Osteoblast (primary cell): ENCODE data around the gene TEX52. TPM values are rescaled to one million over a fixed set of nuclear protein-coding genes. Genes with fewer than 3 reads are reported as not detected.

ENCODE experiments used
- DNase-seq: peaks from one replicate; pipeline ENCODE4 v3.0.0; 2011; ENCODE audit warnings: low spot score, mixed read lengths; ENCODE audit not compliant: insufficient read length; ENCODE audit errors: missing footprints
- H2AFZ ChIP-seq: 2 replicates; pipeline ENCODE4 v1.6.0; 2011; ENCODE audit warnings: mild to moderate bottlenecking, low read length
- H3K27ac ChIP-seq: 2 replicates; pipeline ENCODE4 v1.5.1; 2011; ENCODE audit warnings: mild to moderate bottlenecking, low read depth, low read length, moderate library complexity
- H3K27me3 ChIP-seq: 2 replicates; pipeline ENCODE4 v1.6.0; 2012; ENCODE audit warnings: mild to moderate bottlenecking, control low read depth, inconsistent platforms, low read length, moderate library complexity; ENCODE audit not compliant: insufficient read depth
- H3K36me3 ChIP-seq: 2 replicates; pipeline ENCODE4 v1.5.1; 2011; ENCODE audit warnings: mild to moderate bottlenecking, low read length, control low read depth, moderate library complexity; ENCODE audit not compliant: insufficient read depth
- H3K4me1 ChIP-seq: 2 replicates; pipeline ENCODE4 v1.5.1; 2011; ENCODE audit warnings: mild to moderate bottlenecking, low read length, control low read depth, moderate library complexity; ENCODE audit not compliant: insufficient read depth
- H3K4me2 ChIP-seq: 2 replicates; pipeline ENCODE4 v1.6.0; 2011; ENCODE audit warnings: mild to moderate bottlenecking, low read length; ENCODE audit not compliant: insufficient read depth
- H3K4me3 ChIP-seq: fragments of 200-600 bp; sonication (generic); 3 replicates; pipeline ENCODE4 v1.5.1; 2012; ENCODE audit warnings: mild to moderate bottlenecking, low read length, inconsistent platforms; ENCODE audit not compliant: insufficient read depth
- H3K79me2 ChIP-seq: 2 replicates; pipeline ENCODE4 v1.6.0; 2012; ENCODE audit warnings: mild to moderate bottlenecking, low read length, control low read depth, inconsistent platforms; ENCODE audit not compliant: insufficient read depth
- H3K9me3 ChIP-seq: 2 replicates; pipeline ENCODE4 v1.5.1; 2011; ENCODE audit warnings: low read depth, low read length, control low read depth
- H4K20me1 ChIP-seq: 2 replicates; pipeline ENCODE4 v1.6.0; 2012; ENCODE audit warnings: mild to moderate bottlenecking, low read length, control low read depth; ENCODE audit not compliant: insufficient read depth
- total RNA-seq: library from RNA; depleted of rRNA; stranded (reverse); fragments of >200 nt; gene quantifications from 2 replicates; pipeline ENCODE4 v1.2.3, GENCODE V29; 2012
- TF ChIP-seq, protein P1 (sequence below): IDR thresholded peaks from 2 replicates; pipeline ENCODE4 v1.5.1; 2011; ENCODE audit warnings: mild to moderate bottlenecking, low read depth, low read length, moderate library complexity; ENCODE audit errors: extremely low read depth

TEX52 gene
- total RNA-seq, 1 donor = not detected

DNA sequence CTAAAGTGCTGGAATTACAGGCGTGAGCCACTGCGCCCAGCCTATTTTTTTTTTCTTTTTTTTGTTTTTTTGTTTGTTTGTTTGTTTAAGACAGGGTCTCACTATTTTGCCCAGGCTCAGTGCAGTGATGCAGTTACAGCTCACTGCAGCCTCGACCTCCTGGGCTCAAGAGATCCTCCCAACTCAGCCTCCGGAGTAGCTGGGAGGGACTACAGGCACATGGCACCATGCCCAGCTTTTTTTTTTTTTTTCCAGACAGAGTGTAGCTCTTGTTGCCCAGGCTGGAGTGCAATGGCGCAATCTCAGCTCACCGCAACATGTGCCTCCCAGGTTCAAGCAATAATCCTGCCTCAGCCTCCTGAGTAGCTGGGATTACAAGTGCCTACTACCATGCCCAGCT is 50.1 kb downstream of the TEX52 start:
- Histone ChIP-seq H3K27me3 (no peaks in the 10 kb centered on the region), H4K20me1 (peaks cover 3% of the 10 kb centered on the region), H3K4me1 (peaks cover 24% of the 10 kb centered on the region), H2AFZ (no peak overlapping the region), H3K36me3 (peaks cover 28% of the 10 kb centered on the region), H3K9me3 (no peaks in the 10 kb centered on the region), H3K27ac (no peak overlapping the region), H3K4me3 (no peak overlapping the region), H3K79me2 (peaks cover 2% of the 10 kb centered on the region), H3K4me2 (no peak overlapping the region)
- TF ChIP-seq, protein P1, sequence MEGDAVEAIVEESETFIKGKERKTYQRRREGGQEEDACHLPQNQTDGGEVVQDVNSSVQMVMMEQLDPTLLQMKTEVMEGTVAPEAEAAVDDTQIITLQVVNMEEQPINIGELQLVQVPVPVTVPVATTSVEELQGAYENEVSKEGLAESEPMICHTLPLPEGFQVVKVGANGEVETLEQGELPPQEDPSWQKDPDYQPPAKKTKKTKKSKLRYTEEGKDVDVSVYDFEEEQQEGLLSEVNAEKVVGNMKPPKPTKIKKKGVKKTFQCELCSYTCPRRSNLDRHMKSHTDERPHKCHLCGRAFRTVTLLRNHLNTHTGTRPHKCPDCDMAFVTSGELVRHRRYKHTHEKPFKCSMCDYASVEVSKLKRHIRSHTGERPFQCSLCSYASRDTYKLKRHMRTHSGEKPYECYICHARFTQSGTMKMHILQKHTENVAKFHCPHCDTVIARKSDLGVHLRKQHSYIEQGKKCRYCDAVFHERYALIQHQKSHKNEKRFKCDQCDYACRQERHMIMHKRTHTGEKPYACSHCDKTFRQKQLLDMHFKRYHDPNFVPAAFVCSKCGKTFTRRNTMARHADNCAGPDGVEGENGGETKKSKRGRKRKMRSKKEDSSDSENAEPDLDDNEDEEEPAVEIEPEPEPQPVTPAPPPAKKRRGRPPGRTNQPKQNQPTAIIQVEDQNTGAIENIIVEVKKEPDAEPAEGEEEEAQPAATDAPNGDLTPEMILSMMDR = no peak
- no peak for DNase-seq

DNA sequence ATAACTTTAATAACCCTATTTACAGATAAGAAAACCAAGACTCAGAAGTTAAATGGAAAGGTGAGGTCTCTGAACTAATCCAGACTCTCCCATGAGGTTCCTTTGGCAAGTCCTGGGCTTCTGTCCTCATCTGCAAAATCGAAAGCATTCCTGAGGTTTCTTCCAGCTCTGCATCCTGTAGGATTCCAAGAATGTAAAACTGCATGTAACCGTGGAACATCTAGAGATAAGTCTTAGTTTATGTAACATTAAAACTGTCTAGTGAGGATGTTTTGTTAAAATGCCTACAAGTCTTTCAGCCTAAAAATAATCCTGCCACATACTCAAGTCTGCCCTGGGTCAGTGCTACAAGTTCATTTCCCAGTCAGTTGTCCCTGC is 51.7 kb downstream of the TEX52 start:
- no peak for DNase-seq
- Histone ChIP-seq H3K4me3 (no peak overlapping the region), H3K27ac (peak overlapping the region; percentile 82), H3K27me3 (no peaks in the 10 kb centered on the region), H3K4me2 (peak overlapping the region; percentile 46), H3K79me2 (no peaks in the 10 kb centered on the region), H3K4me1 (peaks cover 22% of the 10 kb centered on the region), H4K20me1 (peaks cover 3% of the 10 kb centered on the region), H2AFZ (no peak overlapping the region), H3K9me3 (no peaks in the 10 kb centered on the region), H3K36me3 (peaks cover 43% of the 10 kb centered on the region)
- TF ChIP-seq, protein P1 = no peak

DNA sequence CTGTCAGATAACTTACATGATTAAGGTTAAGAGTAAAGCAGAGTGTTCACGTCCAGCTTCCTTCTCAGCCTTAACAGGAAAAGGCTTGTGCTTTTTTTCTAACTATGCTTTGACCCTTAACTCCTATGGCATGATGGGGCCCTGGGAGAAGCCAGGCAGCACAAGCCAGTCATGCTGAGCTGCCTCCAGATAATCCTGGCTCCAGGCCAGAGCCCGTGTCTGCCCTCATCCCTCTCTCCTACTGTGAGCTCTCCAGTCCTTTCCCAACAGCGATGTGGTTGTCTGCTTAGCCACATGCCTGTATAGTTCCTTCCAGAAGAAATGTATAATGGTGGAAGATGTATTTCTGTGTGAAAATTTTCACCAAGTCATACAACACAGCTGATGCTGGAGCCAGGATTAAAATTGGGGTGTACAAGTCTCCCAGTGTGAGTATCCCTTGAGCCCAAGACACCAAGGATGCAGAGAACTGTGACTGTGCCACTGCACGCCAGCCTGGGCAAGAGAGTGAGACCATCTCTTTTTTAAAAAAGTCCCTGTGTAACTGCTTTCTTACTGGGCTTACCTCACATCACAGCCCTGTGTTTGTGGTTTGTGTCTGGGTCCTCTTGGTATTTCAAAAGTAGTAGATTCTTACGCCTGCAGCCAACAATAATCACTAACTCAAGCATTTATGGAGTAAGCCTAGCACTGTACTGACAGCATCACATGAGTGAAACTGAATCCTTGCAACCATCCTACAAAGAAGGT is 52.3 kb downstream of the TEX52 start:
- Histone ChIP-seq H3K27me3 (no peaks in the 10 kb centered on the region), H3K79me2 (no peaks in the 10 kb centered on the region), H4K20me1 (peaks cover 3% of the 10 kb centered on the region), H3K4me3 (no peak overlapping the region), H2AFZ (no peak overlapping the region), H3K4me2 (peak overlapping the region; percentile 46), H3K27ac (peak overlapping the region; percentile 82), H3K36me3 (peaks cover 49% of the 10 kb centered on the region), H3K9me3 (no peaks in the 10 kb centered on the region), H3K4me1 (peaks cover 22% of the 10 kb centered on the region)
- TF ChIP-seq, protein P1 = no peak
- peak; percentile 93 for DNase-seq

DNA sequence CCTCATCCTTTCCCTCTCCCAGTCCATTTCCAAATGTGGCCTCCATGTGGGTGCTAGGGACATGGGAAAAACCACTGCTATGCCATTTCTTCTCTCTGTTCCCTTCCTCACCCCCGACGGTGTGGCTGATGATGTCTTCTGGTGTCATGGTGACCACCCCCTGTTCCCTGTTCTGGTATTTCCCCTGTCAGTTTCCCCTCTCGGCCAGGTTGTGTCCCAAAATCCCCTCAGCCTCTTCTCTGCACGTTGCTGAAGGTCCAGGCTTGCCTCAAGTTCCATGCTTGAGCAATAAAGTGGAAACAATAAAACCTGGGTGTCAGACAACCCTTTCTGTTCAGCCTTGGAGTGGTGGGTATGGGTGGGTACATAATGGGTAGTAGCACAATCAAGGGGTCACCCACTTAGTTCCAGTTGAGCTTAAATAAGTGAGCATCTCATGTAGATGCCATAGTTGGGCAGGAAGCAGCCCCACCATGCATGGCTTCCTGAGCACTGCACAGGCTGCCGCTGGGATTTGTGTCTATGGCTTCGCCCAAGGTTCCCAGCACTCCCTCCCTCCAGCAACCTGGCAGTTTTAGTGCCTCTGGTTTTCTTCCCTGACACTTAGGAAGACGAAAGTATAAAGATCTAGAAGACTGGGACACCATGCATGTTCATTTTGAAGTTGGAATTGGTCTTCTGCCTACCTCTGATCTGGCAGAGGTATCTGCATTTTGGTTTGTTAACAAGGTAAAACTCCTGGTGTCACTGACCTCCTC is 53.0 kb downstream of the TEX52 start:
- Histone ChIP-seq H3K9me3 (no peaks in the 10 kb centered on the region), H3K79me2 (no peaks in the 10 kb centered on the region), H3K4me3 (no peak overlapping the region), H3K4me1 (peaks cover 22% of the 10 kb centered on the region), H4K20me1 (peaks cover 3% of the 10 kb centered on the region), H3K27me3 (no peaks in the 10 kb centered on the region), H3K27ac (peak overlapping the region; percentile 82), H3K36me3 (peaks cover 56% of the 10 kb centered on the region), H3K4me2 (no peak overlapping the region), H2AFZ (no peak overlapping the region)
- TF ChIP-seq, protein P1 = no peak
- DNase-seq = no peak
